ENCODE data around the gene SATB2.

Gene SATB2

DNA sequence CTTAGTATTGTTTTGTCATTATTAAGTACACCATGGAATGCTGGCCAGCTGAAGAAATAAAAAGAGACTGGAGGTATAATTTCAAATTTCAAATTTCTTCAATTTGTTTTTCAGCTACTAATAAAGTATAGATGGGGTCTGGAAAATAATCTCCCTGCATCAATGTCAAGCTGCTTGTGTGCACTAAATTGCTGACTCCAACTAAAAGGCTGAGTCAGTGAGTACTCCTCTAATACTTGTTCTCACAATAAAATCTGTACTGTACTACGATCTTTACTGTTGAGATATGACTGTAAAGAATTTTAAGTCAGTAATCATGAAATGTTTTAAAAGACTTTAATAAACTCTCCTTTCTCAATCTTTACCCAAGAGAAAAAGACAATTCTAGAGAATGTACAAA lies 131.9 kb downstream of the SATB2 start:
- DNase-seq (ENCODE audit: low spot score), result no peak

DNA sequence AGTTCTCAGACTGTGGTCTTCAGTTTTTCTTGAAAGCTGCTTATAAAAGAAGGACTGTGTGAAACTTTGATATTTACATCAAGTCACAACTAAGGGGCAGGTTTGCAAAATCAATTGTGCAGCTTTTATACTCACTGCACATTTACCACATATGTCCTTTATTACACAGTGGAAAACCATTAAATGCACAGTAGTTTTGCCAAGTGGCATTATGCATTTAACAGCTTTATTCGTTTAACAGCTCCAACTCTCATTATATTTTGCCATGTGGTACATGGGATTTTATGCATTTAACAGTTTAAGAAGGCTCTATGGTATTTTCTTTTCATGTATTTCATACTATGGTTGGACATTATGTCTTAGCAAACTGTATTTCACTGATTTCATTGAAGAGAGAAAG lies 135.6 kb downstream of the SATB2 start:
- no peak for DNase-seq (ENCODE audit: low spot score)

DNA sequence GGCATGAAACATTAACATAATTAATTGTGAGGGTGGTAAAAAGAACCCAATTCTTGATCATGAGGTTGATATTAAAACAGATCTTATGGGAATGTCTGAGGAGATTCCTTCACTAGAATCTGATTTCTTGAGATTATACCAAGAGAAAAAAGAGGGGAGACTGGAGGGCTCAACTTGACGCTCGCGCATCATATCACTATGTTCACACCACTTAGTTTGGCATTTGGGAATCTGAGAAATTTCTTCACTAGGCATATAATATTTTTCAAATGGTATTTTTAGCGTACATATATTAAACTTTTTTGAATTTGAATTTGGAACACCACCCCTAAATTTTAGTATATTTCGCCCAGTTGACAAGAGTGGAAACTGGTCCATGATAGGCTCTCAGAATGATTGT lies 140.1 kb downstream of the SATB2 start:
- no peak for DNase-seq (ENCODE audit: low spot score)

DNA sequence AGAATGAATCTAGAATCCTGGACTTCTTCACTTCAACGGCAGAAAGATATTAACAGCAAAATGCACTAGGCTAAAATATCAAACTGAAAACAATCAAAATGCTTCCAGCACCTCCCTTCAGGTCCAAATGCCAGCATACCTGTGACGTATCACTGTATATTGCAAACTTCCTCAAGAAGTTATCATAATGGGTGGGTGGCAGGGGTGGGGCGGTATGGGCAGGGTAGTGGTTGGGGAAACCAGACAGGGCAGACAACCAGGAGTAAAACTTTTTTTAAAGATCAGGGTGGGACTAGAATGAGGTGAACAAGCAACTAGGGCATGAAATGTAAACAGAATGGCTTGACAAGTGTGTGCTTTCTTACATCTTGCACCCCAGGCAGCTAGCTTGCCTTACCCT lies 140.9 kb downstream of the SATB2 start:
- DNase-seq (ENCODE audit: low spot score), result no peak

DNA sequence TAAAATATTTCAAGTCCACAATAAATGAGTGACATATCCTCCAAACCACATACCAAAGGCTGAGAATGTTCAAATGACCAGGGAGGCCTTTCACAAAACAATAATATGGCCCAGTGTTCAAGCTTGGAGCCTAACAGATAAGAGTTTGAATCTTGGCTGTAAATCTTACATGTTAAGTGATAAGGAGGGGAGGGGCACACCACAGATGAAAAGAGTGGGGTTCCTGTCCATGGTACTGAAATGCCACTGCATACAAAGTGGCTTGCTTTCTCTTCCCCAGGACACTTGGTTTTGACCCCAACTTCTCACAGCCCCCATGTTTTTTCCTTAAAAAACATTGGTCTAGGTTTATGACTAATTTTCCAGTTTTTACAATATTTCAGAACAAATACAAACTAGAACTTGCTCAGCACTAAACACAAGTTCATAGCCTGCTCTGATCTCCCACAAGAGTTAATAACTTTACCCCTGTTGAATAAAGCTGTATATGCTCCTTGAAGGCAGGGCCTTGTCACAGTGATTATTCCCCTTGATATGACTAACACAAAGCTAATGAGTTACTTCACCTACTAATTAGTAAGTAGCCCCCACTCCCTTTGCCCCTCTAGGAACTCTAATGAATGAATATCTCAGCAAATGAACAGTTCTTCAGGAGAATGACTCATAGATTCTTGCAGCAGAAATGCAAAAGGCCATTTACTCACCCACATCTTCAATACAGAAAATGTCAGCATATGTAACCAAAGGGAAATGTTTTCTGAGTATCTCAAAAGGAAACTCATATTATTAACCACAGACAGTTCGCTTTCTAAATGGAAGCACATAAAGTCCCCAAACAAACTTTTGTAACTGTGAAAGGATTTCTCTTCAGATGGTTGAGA lies 142.2 kb downstream of the SATB2 start:
- no peak for DNase-seq (ENCODE audit: low spot score)

DNA sequence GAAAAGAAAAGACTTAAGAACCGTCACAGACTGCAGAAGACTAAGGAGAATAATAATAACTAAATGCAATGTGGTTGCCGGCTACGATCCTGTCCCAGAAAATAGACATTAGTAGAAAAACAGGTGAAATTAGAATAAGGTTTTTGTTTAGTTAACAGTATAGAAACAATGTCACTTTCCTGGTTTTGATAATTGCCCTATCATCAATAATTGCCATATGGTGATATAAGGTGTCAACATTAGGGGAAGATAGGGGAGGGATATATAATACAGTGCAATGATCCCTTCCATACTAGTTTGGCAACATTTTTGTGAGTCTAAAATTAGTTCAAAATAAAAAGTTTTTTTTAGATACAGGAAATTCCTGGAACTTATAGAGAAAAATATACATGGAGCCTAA lies 144.8 kb downstream of the SATB2 start:
- no peak for DNase-seq (ENCODE audit: low spot score)

DNA sequence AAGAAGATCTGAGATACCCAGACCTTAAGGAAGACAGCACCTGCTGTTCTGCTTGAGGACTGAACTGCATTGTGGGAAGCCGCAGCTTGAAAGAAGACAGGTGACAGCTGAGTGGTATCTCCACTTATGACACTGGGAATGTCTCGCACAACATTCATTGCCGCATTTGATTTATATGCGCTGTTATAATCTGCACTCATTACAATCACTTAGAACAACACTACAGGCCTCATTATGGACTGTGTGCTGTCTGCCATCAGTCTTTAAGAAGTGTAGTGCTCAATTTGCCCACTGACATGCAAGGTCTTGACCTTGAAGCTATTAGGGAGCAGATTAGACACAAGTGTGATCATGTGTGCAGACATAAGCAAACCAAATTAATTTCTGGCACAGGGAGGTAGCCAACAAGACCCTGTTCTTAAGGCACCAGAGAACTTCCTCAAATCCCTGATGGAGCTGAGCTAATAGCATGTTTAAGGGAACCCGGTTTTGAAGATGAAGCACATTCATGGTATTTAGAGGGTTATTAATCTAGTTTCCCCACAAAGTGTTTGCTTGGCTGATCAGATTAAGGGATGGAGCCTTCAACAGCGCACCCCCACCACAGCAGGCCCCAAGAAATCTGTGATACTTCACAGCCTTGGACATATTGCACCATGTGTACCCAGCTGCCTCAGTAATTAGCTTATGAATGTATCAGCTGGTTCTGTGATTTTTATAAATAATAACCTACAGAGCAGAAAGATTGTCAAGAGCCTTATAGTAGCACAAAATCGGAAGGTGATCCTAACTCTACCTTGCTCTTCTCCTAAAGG lies 146.8 kb downstream of the SATB2 start:
- no peak for DNase-seq (ENCODE audit: low spot score)

DNA sequence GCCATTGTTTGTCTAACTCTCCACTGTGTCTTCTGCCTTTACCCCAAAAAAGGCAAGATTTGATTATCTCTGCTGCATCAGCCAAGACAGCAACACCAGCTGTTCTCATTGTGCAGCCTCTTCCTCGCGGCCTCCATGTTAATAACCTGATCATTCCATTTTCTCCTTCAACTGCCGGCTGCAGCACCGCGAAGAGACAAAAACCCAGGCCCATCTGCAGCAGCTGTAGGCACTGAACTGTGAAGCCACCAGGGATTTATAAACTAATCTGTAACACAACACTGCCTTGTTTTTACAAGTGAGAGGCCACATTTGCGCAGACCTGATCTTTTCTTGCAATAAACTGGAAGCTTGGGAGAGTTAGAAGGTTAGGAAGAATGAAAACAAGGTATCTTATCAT lies 147.8 kb downstream of the SATB2 start:
- DNase-seq (ENCODE audit: low spot score), result no peak

DNA sequence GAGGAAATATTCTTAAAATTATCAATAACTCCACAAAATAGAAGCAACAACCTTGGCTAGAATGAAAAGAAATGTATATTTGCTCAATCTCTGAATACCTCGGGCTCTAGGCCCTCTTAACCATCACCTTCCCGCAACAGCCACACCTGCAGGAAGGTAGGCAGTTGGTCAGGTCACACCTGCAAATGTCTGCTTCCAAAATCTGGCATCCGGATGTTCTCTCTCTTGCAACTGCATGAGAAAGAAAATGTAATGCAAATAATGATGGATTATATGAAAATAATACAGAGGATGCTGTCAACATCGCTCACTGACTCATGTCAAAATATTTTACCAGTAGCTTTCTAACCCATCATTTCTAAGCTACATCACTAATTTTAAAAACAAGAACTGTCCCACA lies 148.3 kb downstream of the SATB2 start:
- no peak for DNase-seq (ENCODE audit: low spot score)

DNA sequence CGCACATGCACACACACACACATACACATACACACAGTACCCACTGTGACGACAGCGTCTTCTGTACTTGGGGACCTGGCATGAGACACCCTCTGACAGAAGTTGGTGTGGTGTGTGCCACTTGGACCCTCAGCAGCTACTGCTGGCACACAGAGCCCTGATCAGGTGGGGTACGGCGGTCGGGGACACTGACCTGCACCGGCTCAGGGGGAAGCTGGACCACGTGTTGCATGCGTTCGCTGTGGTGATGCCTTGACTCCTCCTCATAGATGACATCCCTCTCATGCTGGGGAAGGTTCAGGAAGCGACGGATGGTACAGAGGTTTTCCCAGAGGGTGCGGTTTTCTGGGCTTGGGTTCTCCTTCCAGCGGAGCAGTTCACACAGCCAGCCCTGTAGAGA lies 149.2 kb downstream of the SATB2 start:
- no peak for DNase-seq (ENCODE audit: low spot score)

DNA sequence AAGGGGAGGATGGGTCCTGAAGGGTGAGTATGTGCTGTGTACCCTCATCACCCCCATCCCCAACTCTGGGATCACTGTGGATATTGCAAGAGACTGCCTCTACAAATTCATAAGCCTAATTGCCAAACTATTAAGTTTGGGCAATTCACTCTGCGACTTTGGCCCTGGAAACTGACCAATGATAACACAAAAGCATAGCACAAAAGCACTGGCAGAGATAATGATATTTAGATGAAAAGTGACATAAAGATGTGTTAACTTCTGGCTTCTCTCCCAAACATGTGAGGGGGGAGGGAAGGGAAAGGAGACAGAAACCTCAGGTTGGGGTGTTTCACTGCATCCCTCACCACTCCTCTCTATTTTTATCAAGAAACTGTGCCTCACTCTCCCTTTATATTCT lies 150.3 kb downstream of the SATB2 start:
- DNase-seq (ENCODE audit: low spot score), result no peak

DNA sequence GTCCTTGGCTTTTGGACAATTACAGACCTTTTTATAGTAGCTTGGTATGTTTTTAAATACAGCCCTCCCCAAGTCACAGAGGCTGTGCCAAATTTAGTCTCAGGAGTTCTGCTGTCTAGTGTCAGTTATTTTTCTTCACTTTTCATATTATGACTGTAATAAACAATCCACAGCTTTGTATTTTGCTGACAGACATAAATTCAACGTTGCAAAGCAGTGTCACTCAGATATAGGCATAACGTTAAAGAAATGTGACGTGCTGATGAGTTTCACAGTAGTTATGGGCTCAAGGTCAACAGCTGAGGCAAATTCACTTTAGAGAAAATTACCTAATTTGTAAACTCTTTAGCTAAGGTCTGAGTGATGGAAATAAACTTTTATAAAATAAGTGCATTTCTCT lies 151.6 kb downstream of the SATB2 start:
- no peak for DNase-seq (ENCODE audit: low spot score)

DNA sequence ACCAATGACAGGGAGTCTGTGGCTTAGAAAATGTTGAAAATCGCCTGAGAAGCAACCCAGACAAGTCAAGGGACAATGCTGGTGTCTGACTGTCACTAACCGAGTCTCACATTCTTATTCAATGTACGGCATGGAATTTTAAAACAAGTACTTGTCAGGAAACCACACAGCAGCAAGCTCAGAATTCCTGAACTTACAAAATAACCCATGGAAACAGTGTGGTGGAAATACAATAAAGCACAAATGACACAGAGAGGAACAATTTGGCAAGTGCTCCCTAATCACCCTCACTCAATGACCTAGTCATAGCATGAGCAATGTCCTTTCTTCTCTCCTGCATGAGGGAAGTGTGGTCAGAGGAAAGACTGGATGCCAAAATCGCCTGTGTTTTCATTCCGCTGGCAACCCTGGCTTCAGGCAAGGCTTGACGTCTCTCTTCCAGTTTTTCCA lies 154.0 kb downstream of the SATB2 start:
- no peak for DNase-seq (ENCODE audit: low spot score)

DNA sequence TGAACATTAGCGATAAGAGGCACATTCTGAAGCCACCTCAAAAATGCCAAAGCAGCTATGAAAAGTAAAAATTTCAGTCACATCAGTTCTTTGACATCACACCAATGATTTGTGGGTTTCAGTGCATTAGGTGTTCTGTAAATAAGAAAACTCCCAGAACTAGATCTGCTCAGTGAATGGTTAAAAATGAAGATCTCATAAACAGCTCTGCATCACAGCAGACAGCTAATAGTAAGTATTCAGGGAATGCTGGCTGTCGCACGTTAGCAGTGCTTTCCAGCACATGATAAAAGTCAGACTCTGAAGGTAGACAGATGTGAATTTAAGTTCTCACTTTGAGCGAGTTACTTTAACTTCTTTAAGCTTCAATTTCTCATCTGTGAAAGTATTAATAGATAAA lies 154.9 kb downstream of the SATB2 start:
- no peak for DNase-seq (ENCODE audit: low spot score)

DNA sequence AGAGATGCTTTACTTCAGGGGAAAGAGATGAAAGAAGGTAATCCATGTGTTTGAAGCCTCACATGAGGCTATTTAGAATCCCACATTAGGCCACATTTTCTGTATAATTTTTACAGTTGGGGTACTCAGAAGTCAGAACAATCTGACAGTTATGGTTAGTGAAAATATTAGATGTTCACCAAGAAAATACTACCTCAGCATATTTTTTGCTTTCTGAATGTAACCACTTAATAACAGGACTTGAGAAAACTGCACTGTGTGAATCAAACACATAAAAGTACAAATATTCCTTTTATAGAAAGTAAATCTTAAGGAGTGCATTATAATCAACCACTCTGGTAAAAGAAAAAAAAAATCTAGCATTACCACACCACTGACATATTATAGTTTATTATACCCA lies 169.3 kb downstream of the SATB2 start:
- DNase-seq (ENCODE audit: low spot score), result no peak

DNA sequence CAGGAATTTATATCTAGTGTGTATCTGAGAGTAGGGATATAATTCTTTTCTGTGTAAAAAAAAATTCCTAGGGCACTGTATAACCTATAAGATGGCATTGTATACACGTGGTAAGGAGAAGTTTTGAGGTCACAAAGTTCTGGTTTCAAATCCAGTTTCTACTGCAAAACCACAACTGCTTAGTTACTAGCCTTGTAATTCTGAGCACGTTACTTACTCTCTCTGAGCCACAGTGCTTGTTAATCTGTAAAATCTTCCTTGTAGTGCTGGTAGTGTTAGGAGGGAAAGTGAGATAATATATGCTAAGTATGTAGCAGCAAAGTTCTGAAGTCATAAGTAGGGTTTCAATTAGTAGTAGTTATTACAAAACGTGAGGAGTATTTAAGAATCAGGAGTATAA lies 175.4 kb downstream of the SATB2 start:
- no peak for DNase-seq (ENCODE audit: low spot score)

DNA sequence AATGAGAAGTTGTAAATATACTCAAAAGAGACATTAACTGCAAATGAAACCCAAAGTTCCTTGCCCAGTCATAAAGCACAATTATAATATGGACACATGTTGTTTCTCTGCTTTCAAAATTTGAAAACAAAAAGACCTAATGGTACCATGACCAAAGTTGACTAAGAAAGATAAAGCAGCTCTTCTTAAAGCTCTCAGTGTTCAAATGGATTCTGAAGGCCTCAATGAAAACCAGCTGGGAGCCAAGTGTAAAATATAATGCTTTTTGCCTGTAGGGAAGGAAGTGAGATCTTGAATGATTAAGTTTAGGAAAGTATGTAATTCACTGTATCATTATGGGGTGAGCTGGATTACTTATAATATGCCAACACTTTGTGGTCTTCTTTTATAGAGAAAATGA lies 178.6 kb downstream of the SATB2 start:
- no peak for DNase-seq (ENCODE audit: low spot score)

DNA sequence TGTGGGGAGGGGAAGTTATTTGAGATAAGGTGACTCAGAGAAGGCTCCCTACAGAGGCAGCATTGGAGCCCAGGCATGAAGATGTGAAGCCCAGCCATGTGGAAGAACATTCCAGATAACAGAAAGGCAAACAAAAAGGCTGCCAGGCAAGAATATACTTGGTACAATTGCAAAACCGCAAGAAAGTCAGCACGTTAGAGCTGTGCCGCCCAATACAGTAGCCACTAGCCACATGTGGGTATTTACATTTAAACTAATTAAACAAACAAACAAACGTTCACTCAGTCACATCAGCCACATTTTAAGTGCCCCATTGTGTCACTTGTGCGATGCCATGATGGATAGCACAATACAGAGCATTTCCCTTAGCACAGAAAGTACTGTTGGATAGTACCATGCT lies 179.6 kb downstream of the SATB2 start:
- no peak for DNase-seq (ENCODE audit: low spot score)

DNA sequence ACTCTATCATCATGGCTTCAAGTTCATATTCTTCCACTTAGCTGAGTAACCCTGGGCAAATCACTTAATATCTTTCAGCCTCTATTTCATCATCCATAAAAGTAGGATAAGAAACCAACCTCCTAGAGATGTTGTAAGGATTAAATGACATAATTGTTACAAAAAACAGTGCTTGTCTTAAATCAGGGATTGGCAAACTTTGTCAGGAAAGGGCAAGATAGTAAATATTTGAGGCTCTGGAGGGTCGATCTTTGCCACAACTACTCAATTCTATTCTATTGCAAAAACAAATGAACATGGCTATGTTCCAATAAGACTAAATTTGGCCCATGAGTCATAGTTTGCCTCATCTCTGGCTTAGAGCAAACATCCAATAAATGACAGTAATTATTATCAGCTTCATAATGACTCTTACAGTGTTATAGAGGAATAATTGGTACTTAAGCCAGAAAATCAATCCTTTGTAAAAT lies 184.7 kb downstream of the SATB2 start:
- no peak for DNase-seq (ENCODE audit: low spot score)

DNA sequence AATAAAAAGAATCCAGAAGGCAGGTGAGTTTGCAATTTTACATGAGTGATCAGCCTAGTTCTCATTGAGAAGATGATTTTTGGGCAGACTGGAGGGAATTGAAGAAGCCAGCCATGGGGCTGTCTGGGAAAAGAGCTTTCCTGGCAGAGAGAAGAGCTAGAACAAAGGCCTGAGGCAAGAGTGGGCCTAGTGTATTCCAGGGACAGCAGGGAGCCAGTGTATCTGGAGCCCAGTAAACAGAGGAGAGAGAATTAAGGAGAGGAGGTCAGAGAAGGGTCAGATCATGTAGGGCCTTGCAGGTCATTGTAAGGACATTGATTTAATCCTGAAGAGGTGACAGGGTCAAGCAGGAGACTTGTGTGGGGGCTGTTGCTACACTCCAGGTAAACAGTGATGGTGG lies 195.8 kb downstream of the SATB2 start:
- no peak for DNase-seq (ENCODE audit: low spot score)

DNA sequence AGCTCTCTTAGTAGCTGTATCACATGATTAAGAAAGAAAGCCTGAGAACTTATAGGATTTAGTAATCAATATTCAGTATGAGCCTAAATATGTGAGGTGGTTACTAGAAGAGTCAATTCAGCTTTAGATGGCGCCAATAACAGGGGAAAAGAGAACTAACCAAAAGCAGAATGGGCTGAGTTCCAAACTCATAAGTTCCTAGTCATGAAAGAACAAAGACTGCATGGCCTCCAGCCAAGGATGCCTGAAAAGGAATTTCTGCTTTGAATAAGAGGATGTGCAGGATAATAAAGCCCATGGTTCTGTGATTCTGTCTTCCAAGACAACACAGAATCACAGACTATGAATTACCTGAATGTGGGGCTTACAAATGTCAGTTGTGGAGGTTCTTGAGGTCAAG lies 196.5 kb downstream of the SATB2 start:
- no peak for DNase-seq (ENCODE audit: low spot score)

DNA sequence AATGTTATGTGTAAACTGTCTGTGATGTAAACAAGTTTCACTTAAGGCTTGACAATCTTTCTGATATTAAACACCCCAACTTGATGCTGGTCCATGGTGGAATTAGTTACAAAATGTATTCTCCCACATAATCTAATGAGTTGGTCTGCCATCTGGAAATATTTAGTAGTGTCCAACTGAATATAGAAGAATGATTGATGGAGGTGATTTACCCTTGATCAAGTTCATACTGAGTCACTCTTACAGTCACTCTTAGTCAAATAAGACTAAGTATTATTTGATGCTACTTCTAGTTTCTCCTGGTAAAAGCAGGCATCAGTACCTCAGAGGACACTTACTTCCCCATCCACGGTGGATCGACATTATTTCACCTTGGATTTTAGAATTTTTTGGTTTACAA lies 198.1 kb downstream of the SATB2 start:
- no peak for DNase-seq (ENCODE audit: low spot score)

DNA sequence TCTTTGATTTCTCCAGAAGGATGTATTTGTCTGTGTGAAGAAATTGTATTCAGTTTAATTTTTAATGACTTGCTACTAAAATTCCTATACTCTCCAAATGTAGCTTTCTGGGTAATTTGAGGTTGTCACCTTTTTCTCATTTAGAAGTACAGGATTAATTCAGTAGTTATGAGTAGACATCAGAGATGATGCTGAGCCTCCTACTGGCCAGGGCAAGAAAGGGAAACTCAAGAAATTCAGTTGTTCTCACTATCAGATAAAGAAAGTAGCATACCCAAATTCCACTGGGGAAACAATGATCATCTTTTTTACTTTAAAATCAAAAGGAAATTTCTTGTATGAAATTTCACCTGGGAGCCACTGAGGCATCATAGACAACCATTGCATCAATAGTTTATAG lies 199.4 kb downstream of the SATB2 start:
- DNase-seq (ENCODE audit: low spot score), result no peak

Measured in cerebellar cortex (tissue), 1 donor.